LNCAP (cell line): ENCODE measurements around the gene RNF5.
A peak's percentile ranks its signal among the peaks of the same experiment; 100 is the strongest.

ENCODE experiments used
- CTCF ChIP-seq: fragments of 450-650 bp; IDR thresholded peaks from 2 replicates; pipeline ENCODE4 v1.5.1; 2017; ENCODE audit warnings: mild to moderate bottlenecking

Gene RNF5

GRCh38 chr6:32194388-32194787 is 16.2 kb downstream of the RNF5 start:
- TF ChIP-seq CTCF, result no peak

- TF ChIP-seq CTCF, result peak; percentile 48; the same call in 1 of the 2 replicates
Measured at GRCh38 chr6:32194825-32195651, 16.8 kb downstream of the RNF5 start.

GRCh38 chr6:32195652-32195901 is 17.4 kb downstream of the RNF5 start:
- no peak for TF ChIP-seq CTCF

- TF ChIP-seq CTCF, result no peak
Measured at GRCh38 chr6:32195902-32196681, 17.9 kb downstream of the RNF5 start.

- TF ChIP-seq CTCF, result no peak
Measured at GRCh38 chr6:32196682-32197616, 18.7 kb downstream of the RNF5 start.

GRCh38 chr6:32198345-32198696 is 20.1 kb downstream of the RNF5 start:
- TF ChIP-seq CTCF, result no peak

- TF ChIP-seq CTCF, result no peak
Measured at GRCh38 chr6:32198866-32199265, 20.7 kb downstream of the RNF5 start.
